ENCODE results near the gene BHLHE40.

Gene BHLHE40

DNA sequence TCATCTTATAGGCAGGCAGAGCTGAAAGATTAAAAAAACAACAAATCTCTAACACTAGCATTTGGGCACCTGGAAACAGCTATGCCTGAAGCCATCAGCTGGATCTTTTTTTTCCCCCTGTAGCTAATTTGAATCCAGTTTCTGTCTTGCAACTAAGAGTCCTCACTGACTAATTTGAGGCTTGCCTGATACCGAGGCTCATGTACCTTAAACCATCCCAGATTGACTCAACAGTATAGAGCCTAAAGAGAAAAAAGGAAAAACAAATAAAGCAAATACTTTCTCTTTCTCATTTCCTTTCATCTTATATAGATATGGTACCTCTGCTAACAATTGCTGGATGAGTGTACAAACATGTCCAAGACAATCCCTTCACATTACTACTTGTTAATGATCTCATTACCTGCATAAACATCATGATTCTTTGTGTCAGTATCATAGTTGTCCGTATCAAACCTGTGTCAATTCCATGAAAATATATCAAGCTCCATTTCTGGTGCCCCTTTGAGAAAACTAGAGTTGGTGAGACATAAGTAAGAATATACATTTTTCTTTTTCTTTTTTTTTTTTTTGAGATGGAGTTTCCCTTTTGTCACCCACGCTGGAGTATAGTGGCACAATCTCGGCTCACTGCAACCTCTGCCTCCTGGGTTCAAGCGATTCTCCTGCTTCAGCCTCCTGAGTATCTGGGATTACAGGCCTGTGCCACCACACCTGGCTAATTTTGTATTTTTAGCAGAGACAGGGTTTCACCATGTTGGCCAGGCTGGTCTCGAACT lies 43.1 kb downstream of the BHLHE40 start:
- peak; percentile 30 for DNase-seq

DNA sequence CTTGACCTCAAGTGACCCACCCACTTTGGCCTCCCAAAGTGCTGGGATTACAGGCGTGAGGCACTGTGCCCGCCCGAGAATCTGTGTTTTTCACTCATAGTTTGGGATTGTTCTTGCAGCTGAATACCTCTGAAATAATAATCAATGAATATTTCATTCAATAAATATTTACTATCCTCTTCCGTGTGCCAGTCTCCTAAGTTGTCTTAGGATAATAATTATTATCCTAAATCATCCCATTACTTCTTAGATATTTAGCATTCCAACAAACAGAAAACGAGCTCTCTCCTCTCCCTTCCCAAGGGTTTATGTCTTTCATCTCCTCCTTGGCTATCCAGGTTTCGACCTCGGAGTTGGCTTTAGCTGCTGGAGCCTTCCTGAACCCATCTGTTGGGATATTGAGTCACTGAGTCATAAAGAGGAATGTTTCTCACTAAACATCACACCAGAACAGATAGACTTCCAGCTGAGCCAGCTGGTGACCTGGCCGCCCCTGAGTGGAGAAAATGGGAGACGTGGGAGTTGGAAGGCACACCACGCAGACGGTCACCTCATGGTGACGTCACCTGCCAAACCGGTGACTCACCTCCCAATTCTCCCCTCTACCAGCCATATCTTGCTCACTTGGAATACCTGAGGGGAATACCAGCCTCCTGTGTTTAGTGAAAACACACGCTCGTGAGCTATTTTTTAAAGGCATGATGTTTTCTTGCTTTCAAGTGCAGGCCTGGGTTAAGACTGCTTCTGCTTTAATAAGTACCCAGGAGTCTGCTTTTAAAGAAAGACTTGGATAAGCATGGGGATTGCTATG lies 43.9 kb downstream of the BHLHE40 start:
- DNase-seq: no peak

GRCh38 chr3:5023777-5024346 lies 44.6 kb downstream of the BHLHE40 start:
- no peak for DNase-seq

DNA sequence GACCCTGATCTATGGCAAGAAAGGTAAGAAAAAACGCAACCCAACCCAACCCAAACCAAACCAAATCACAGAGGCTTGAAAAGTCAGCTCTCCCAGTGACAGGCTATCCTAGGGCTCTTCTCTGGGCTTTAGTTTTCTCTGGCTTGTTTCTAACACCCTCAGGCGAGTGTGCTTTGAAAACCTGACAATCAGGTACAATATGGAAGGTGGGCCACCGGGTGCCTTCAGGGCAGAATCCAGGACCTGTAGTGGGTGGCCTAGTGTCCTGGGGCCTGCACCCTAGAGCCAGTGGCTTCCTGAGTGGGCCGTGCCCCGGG lies 46.8 kb downstream of the BHLHE40 start:
- DNase-seq: no peak

DNA sequence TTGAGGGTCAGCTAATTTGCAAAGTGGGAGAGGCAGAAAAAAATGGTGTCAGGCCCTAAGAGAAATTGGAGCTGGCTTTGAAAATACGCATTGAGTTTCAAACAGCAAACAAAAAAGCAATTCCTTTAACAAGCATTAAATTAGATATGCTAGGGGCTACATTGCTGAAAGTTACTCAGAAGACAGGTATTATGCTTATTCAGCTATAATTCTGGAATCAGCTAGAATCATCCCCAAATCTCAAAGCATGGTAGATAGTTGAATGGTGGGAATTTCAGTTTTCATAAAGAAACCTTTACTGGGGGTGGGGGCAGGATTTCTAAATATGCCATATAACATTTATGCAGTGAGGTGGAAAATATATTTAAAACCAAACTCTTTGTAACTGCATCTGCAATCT lies 50.5 kb downstream of the BHLHE40 start:
- no peak for DNase-seq

- DNase-seq: no peak
Observed at GRCh38 chr3:5030152-5030551, 50.9 kb downstream of the BHLHE40 start.

DNA sequence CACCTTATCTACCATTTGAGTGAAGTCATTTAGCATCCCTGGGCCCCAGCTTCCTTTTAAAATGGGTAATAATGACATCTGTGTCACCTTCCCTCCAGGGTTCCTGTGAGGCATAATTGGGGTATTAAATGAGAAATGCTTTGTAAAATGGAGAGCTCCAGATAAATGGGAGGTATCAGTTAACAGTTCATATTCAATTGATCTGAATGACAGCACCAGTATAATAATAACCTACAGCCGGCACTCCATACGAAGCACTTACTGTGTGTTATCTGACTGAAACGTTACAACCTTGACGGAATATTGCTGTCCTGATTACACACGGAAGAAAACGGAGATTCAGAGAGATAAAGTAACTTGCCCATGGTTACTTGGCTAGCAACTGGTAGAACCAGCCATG lies 53.6 kb downstream of the BHLHE40 start:
- no peak for DNase-seq

Measured in suppressor macrophage treated with lipopolysaccharide for 4 hours (primary cell).